ENCODE results near the gene CEP170B.

- TF ChIP-seq, protein P1, sequence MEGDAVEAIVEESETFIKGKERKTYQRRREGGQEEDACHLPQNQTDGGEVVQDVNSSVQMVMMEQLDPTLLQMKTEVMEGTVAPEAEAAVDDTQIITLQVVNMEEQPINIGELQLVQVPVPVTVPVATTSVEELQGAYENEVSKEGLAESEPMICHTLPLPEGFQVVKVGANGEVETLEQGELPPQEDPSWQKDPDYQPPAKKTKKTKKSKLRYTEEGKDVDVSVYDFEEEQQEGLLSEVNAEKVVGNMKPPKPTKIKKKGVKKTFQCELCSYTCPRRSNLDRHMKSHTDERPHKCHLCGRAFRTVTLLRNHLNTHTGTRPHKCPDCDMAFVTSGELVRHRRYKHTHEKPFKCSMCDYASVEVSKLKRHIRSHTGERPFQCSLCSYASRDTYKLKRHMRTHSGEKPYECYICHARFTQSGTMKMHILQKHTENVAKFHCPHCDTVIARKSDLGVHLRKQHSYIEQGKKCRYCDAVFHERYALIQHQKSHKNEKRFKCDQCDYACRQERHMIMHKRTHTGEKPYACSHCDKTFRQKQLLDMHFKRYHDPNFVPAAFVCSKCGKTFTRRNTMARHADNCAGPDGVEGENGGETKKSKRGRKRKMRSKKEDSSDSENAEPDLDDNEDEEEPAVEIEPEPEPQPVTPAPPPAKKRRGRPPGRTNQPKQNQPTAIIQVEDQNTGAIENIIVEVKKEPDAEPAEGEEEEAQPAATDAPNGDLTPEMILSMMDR (conservative IDR thresholded peaks at IDR 0.05 in 1 of 2, IDR thresholded peaks at IDR 0.05 in 1 of 2; ENCODE audit: extremely low read depth in 1 of 2, insufficient read depth in 1 of 2, low read depth in 1 of 2, low read length in 2 of 2) = no peak
- TF ChIP-seq EZH2 (IDR thresholded peaks at IDR 0.05; ENCODE audit: borderline replicate concordance, low read length) = no peak
These were observed 46.9 kb upstream of the CEP170B start for GRCh38 chr14:104817930-104818713.

Measured in mammary epithelial cell (primary cell).